K562 (cell line): Measurements from ENCODE around the gene GALNT17. TPM values are rescaled to one million over a fixed set of nuclear protein-coding genes. Genes with fewer than 3 reads are reported as not detected.

Experiments
- ATAC-seq: fragments of 200-7000 bp; cut with Tn5 transposase; 3 replicates; pipeline ENCODE4 v1.9.1; 2020; ENCODE audit warnings: moderate library complexity
- BruUV-seq: library from RNA; stranded (reverse); fragments of 400-500 nt; replicated peaks from 2 replicates; lab custom pipeline; 2021; lab: Mats Ljungman, UMichigan
- CTCF ChIA-PET: fragments of 300-600 bp; formaldehyde crosslinking; extraction: SDS; loops from one replicate; lab custom pipeline; 2021; ENCODE audit warnings: low intra/inter-chr PET ratio; lab: Yijun Ruan, JAX
- POLR2A ChIA-PET: fragments of 300-600, 350-650 bp; sonication (Branson Sonifier 250); formaldehyde crosslinking; extraction: SDS; loops from one replicate; lab custom pipeline; 2021; ENCODE audit warnings: antibody characterized with exemption, inconsistent platforms; lab: Yijun Ruan, JAX
- DNase-seq, 4 experiments: peaks; one replicate each; pipeline versions ENCODE4 v3.0.0 to v3.0.0-alpha.2; 2011 to 2018; ENCODE audit warnings: low spot score in 3 of 4, mixed read lengths in 3 of 4; ENCODE audit errors: extremely low read depth in 1 of 4
- FAIRE-seq: peaks from 2 replicates; lab custom pipeline; 2011; peaks lifted over from hg19 to GRCh38; lab: Jason Lieb, UNC
- H2AFZ ChIP-seq: 2 replicates; pipeline ENCODE4 v1.6.0; 2011; ENCODE audit warnings: low read depth, low read length, control low read depth, inconsistent platforms
- H3K27ac ChIP-seq: fragments of 200-600 bp; 3 replicates; pipeline ENCODE4 v1.8.0; 2011; ENCODE audit warnings: low read depth, mild to moderate bottlenecking, control low read depth, inconsistent platforms, low read length, moderate library complexity, mixed read lengths; ENCODE audit errors: extremely low read depth
- H3K27me3 ChIP-seq, 2 experiments: fragments of 300-600 bp in 1 of 2; 2 replicates in 1 of 2; 3 replicates in 1 of 2; pipeline versions ENCODE4 v1.6.0 to v1.8.0; 2011; ENCODE audit warnings: inconsistent platforms in 2 of 2, low read length in 2 of 2, mild to moderate bottlenecking in 1 of 2, mixed read lengths in 1 of 2, moderate library complexity in 1 of 2; ENCODE audit not compliant: control insufficient read depth in 2 of 2, insufficient read depth in 2 of 2
- H3K36me3 ChIP-seq: fragments of 300-600 bp; 3 replicates; pipeline ENCODE4 v1.8.0; 2011; ENCODE audit warnings: mild to moderate bottlenecking, low read length, inconsistent platforms; ENCODE audit not compliant: control insufficient read depth, insufficient read depth
- H3K4me1 ChIP-seq, 2 experiments: fragments of 200-600 bp in 1 of 2; replicated peaks in 1 of 2; 2 replicates in 1 of 2; 3 replicates in 1 of 2; pipeline versions ENCODE4 v1.5.1 to v1.8.0; 2011; ENCODE audit warnings: inconsistent platforms in 2 of 2, low read length in 2 of 2, mild to moderate bottlenecking in 1 of 2, mixed read lengths in 1 of 2, moderate library complexity in 1 of 2; ENCODE audit not compliant: control insufficient read depth in 2 of 2, insufficient read depth in 2 of 2
- H3K4me2 ChIP-seq: 2 replicates; pipeline ENCODE4 v1.6.1; 2011; ENCODE audit warnings: low read length, control low read depth, inconsistent platforms, mixed read lengths; ENCODE audit not compliant: insufficient read depth
- H3K4me3 ChIP-seq: fragments of 200-600 bp; sonication (generic), shearing (Covaris generic); 2 replicates; pipeline ENCODE4 v1.5.1; 2016; ENCODE audit warnings: control low read depth, inconsistent platforms
- H3K79me2 ChIP-seq: fragments of 200-600 bp; 3 replicates; pipeline ENCODE4 v1.8.0; 2011; ENCODE audit warnings: low read length, inconsistent platforms; ENCODE audit not compliant: control insufficient read depth, insufficient read depth
- H3K9ac ChIP-seq, 2 experiments: 2 replicates each; pipeline versions ENCODE4 v1.6.0 to v1.6.1; 2011; ENCODE audit warnings: low read depth in 2 of 2, low read length in 2 of 2, control low read depth in 1 of 2, inconsistent platforms in 1 of 2, mild to moderate bottlenecking in 1 of 2, mixed read lengths in 1 of 2; ENCODE audit not compliant: insufficient read depth in 1 of 2
- H3K9me1 ChIP-seq: one replicate; pipeline ENCODE4 v1.6.0; 2011; ENCODE audit warnings: inconsistent platforms, mild to moderate bottlenecking, low read length, moderate library complexity; ENCODE audit not compliant: control insufficient read depth, insufficient read depth
- H3K9me3 ChIP-seq: replicated peaks from 2 replicates; pipeline ENCODE4 v1.5.1; 2011; ENCODE audit warnings: low read depth, low read length, inconsistent platforms; ENCODE audit not compliant: control insufficient read depth, insufficient read depth
- H4K20me1 ChIP-seq: replicated peaks from 2 replicates; pipeline ENCODE4 v1.6.1; 2011; ENCODE audit warnings: low read length, inconsistent platforms, mixed read lengths; ENCODE audit not compliant: control insufficient read depth, insufficient read depth
- CCNT2 ChIP-seq: IDR thresholded peaks from 2 replicates; pipeline ENCODE4 v1.6.1; 2011; ENCODE audit warnings: borderline replicate concordance, low read depth, mild to moderate bottlenecking, moderate library complexity, mixed read lengths, low read length; ENCODE audit not compliant: insufficient read length; ENCODE audit errors: extremely low read depth
- NRF1 ChIP-seq, 2 experiments: fragments of 450-650 bp; IDR thresholded peaks in 1 of 2; conservative IDR thresholded peaks in 1 of 2; 2 replicates each; pipeline ENCODE4 v1.6.1; 2014; ENCODE audit warnings: mild to moderate bottlenecking in 2 of 2
- RBM17 ChIP-seq: fragments of 200-400 bp; formaldehyde crosslinking; IDR thresholded peaks from 2 replicates; pipeline ENCODE4 v1.6.1; 2017; ENCODE audit warnings: low read depth, mild to moderate bottlenecking, low read length, borderline replicate concordance
- STAT5A ChIP-seq: IDR thresholded peaks from 2 replicates; pipeline ENCODE4 v1.6.1; 2012; ENCODE audit warnings: low read length, inconsistent platforms, borderline replicate concordance
- TCF7 ChIP-seq: sonication (generic); IDR thresholded peaks from 2 replicates; pipeline ENCODE4 v1.6.1; 2016; ENCODE audit warnings: antibody characterized with exemption, borderline replicate concordance
- ZNF324 ChIP-seq: fragments of 250-450 bp; sonication (Bioruptor Pico); IDR thresholded peaks from 2 replicates; pipeline ENCODE4 v1.4.0; 2020; ENCODE audit warnings: mild to moderate bottlenecking
- ZNF41 ChIP-seq: fragments of 250-450 bp; sonication (Bioruptor Pico); conservative IDR thresholded peaks from 2 replicates; pipeline ENCODE4 v1.4.0; 2020; ENCODE audit warnings: mild to moderate bottlenecking
- ZNF77 ChIP-seq: fragments of 250-450 bp; sonication (Bioruptor Pico); IDR thresholded peaks from 2 replicates; pipeline ENCODE4 v1.5.0; 2020
- WGBS: fragments of 100-300 bp; shearing (Covaris generic); methylation state at CpG from one replicate; pipeline ENCODE4 v1.1.6; 2016; ENCODE audit warnings: low coverage, mixed read lengths; ENCODE audit not compliant: insufficient coverage; ENCODE audit errors: missing lambda C conversion rate; 5-methylcytosine and 5-hydroxymethylcytosine counted together
- in situ Hi-C: fragments of 300-500 bp; cut with MboI; formaldehyde crosslinking; loops from 4 replicates; pipeline ENCODE4 v1.15.0; 2018; ENCODE audit warnings: inconsistent platforms, mixed read lengths
- intact Hi-C: fragments of 100-400 bp; cut with micrococcal nuclease; formaldehyde crosslinking; loops from 2 replicates; pipeline ENCODE4 v1.14.2; 2022
- polyA plus RNA-seq, 8 experiments: library from polyadenylated mRNA; depleted of rRNA in 4 of 8; stranded (reverse) in 5 of 8; unstranded in 3 of 8; fragments of >200 nt; fragmentation: Nextera tagmentation in 2 of 8; fragmentation: Illumina TruSeq in 1 of 8; extraction: Ambion mirVana in 2 of 8; extraction: Trizol in 1 of 8; gene quantifications; 2 replicates each; pipeline versions ENCODE4 v1.2.1 to v1.2.3, GENCODE V29; 2011 to 2014; ENCODE audit warnings: inconsistent platforms in 1 of 8, missing spikeins in 1 of 8
- total RNA-seq, 7 experiments: library from RNA; depleted of rRNA in 6 of 7; stranded (reverse); fragments of >200 nt in 6 of 7; fragmentation: Illumina TruSeq in 2 of 7; extraction: Trizol in 2 of 7; gene quantifications; 2 replicates each; pipeline versions ENCODE4 v1.2.1 to v1.2.3, GENCODE V29; 2011 to 2021; ENCODE audit warnings: low replicate concordance in 1 of 7
- TF ChIP-seq, protein P1 (sequence below): fragments of 250-450 bp; sonication (Bioruptor Pico); IDR thresholded peaks from 2 replicates; pipeline ENCODE4 v1.5.0; 2021
- TF ChIP-seq, protein P2 (sequence below): fragments of 450-650 bp; formaldehyde crosslinking; conservative IDR thresholded peaks from 2 replicates; pipeline ENCODE4 v1.4.0; 2022; ENCODE audit warnings: mild to moderate bottlenecking, missing genetic modification characterization

GALNT17 gene
- total and polyA plus RNA-seq, 9 of the 15 experiments (the other 6 are each of a cell fraction or from before 2014, with no cell fraction given), result not detected

DNA sequence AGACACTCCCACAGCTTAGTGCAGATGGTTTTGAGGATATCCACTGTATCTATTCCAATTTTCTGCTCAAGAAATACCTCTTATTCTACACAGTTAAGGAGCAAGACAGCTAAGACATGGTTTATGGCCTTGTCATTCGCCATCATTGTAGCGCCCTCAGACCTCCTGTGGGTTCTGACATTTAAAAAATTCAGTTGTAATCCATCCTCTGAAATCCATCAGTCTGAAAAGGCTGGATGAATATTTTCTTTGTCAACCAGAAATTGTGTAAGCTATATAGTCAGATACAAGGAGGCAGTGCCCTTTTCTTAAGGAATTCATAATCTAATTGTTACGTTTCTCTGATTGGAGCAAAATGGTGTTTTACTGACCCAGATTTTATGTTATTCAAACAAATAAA lies 353.6 kb downstream of the GALNT17 start:
- H2AFZ ChIP-seq, result no peak overlapping the region
- H4K20me1 ChIP-seq, result no peaks in the 10 kb centered on the region
- no peak overlapping the region for H3K27ac ChIP-seq
- no peak for FAIRE-seq
- H3K9ac ChIP-seq, result no peak overlapping the region
- in situ Hi-C loops (no loop called here), intact Hi-C loops (no loop called here)
- no peak for DNase-seq
- ChIA-PET CTCF (no interaction called here), POLR2A (no interaction called here)
- H3K27me3 ChIP-seq, result peaks cover 0 to 6% of the 10 kb centered on the region in 2 experiments; a peak in 2 of 5 replicates
- H3K9me1 ChIP-seq, result no peaks in the 10 kb centered on the region
- no peak overlapping the region for H3K4me3 ChIP-seq
- H3K36me3 ChIP-seq, result no peaks in the 10 kb centered on the region
- TF ChIP-seq, protein P1, sequence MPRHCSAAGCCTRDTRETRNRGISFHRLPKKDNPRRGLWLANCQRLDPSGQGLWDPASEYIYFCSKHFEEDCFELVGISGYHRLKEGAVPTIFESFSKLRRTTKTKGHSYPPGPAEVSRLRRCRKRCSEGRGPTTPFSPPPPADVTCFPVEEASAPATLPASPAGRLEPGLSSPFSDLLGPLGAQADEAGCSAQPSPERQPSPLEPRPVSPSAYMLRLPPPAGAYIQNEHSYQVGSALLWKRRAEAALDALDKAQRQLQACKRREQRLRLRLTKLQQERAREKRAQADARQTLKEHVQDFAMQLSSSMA (CRISPR knock-in tag), result no peak
- no peak for TF ChIP-seq CCNT2
- no peak for TF ChIP-seq STAT5A
- TF ChIP-seq NRF1 (conservative IDR thresholded peaks at IDR 0.05 in 1 of 2, IDR thresholded peaks at IDR 0.05 in 1 of 2), result no peak
- TF ChIP-seq, protein P2, sequence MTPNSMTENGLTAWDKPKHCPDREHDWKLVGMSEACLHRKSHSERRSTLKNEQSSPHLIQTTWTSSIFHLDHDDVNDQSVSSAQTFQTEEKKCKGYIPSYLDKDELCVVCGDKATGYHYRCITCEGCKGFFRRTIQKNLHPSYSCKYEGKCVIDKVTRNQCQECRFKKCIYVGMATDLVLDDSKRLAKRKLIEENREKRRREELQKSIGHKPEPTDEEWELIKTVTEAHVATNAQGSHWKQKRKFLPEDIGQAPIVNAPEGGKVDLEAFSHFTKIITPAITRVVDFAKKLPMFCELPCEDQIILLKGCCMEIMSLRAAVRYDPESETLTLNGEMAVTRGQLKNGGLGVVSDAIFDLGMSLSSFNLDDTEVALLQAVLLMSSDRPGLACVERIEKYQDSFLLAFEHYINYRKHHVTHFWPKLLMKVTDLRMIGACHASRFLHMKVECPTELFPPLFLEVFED (CRISPR knock-in tag), result no peak
- TF ChIP-seq ZNF41 (CRISPR knock-in tag), result no peak
- TF ChIP-seq RBM17, result no peak
- TF ChIP-seq ZNF324 (CRISPR knock-in tag), result no peak
- TF ChIP-seq TCF7, result no peak
- no peak for TF ChIP-seq ZNF77 (CRISPR knock-in tag)
- no peak overlapping the region for H3K4me2 ChIP-seq
- 0% methylated on average over 3 of the region's 3 CpGs for WGBS
- H3K79me2 ChIP-seq, result no peaks in the 10 kb centered on the region
- no peaks in the 10 kb centered on the region for H3K4me1 ChIP-seq
- no peaks in the 10 kb centered on the region for H3K9me3 ChIP-seq
- no TSS peak for BruUV-seq
- no peak for ATAC-seq
